Measurements from ENCODE around the gene TRIM17.

TRIM17 gene

GRCh38 chr1:228402641-228403025 lies 14.0 kb downstream of the TRIM17 start:
- Histone ChIP-seq H3K79me2 (ENCODE audit: low read length) (peaks cover 83% of the 10 kb centered on the region), H4K20me1 (ENCODE audit: insufficient read depth, low read length) (peaks cover 49% of the 10 kb centered on the region), H3K4me2 (ENCODE audit: low read length) (no peak overlapping the region)

GRCh38 chr1:228401782-228402640 lies 14.7 kb downstream of the TRIM17 start:
- H3K4me3 ChIP-seq (ENCODE audit: low read length): no peak overlapping the region
- H3K79me2 ChIP-seq (ENCODE audit: low read length): peaks cover 77% of the 10 kb centered on the region
- peaks cover 15% of the 10 kb centered on the region for H3K4me1 ChIP-seq (ENCODE audit: low read length)
- peaks cover 51% of the 10 kb centered on the region for H4K20me1 ChIP-seq (ENCODE audit: insufficient read depth, low read length)
- TF ChIP-seq CTCF (IDR thresholded peaks at IDR 0.05; ENCODE audit: low read depth, low read length) (no peak), EZH2phosphoT487 (IDR thresholded peaks at IDR 0.05; ENCODE audit: low read depth) (no peak)
- no peak overlapping the region for H3K9ac ChIP-seq (ENCODE audit: low read length)
- H3K27me3 ChIP-seq (ENCODE audit: low read depth, low read length): no peaks in the 10 kb centered on the region
- no peak overlapping the region for H2AFZ ChIP-seq (ENCODE audit: low read depth, low read length)
- no peak overlapping the region for H3K4me2 ChIP-seq (ENCODE audit: low read length)
- no peak overlapping the region for H3K27ac ChIP-seq (ENCODE audit: low read length)
- peaks cover 59% of the 10 kb centered on the region for H3K36me3 ChIP-seq (replicated peaks; ENCODE audit: low read depth, low read length)
- H3K9me3 ChIP-seq (ENCODE audit: insufficient read depth, low read length): no peaks in the 10 kb centered on the region

More at GRCh38 chr1:228402641-228403025, 14.0 kb downstream of the TRIM17 start:
- Histone ChIP-seq H3K27ac (ENCODE audit: low read length) (no peak overlapping the region), H3K4me3 (ENCODE audit: low read length) (no peak overlapping the region), H3K9me3 (ENCODE audit: insufficient read depth, low read length) (no peaks in the 10 kb centered on the region), H3K4me1 (ENCODE audit: low read length) (peaks cover 20% of the 10 kb centered on the region), H3K36me3 (replicated peaks; ENCODE audit: low read depth, low read length) (peaks cover 54% of the 10 kb centered on the region), H3K27me3 (ENCODE audit: low read depth, low read length) (no peaks in the 10 kb centered on the region), H2AFZ (ENCODE audit: low read depth, low read length) (no peak overlapping the region), H3K9ac (ENCODE audit: low read length) (no peak overlapping the region)
- TF ChIP-seq CTCF (IDR thresholded peaks at IDR 0.05; ENCODE audit: low read depth, low read length) (no peak), EZH2phosphoT487 (IDR thresholded peaks at IDR 0.05; ENCODE audit: low read depth) (no peak)

DNA sequence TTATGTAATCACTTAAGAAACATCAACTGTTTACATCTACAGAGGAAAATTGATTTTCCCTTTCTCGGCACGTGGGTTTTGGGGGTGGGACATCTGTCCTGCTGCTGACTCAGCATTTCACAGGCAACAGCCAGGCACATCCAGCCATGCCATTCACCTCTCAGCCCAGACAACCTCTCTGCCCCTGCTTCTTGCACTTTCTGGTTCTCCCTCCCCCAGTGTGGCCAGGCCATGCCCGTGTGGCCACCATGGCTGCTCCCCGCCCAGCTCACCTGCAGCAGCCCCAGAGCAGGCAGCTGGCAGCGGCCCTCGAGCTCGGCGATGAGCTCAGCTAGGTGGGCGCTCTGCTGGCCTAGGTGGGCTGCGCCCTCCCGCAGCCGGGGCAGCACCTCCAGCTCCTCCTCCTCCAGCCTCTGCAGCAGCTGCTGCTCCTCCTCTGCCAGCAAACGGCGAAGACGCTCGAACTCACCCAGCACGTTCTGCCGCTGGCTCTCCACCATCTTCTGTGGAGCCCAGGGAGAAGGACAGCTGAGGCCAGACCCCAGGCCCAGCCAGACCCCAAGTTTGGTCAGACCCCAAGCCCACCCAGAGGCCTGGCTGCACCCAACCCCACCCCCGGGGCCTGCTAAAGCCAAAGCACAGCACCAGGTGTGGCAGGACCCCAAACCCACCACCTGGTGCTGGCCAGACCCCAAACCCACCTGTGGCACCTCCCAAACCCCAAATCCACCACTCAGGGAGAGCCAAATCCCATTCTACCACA lies 15.8 kb downstream of the TRIM17 start:
- Histone ChIP-seq H3K36me3 (replicated peaks; ENCODE audit: low read depth, low read length) (peaks cover 66% of the 10 kb centered on the region), H3K9me3 (ENCODE audit: insufficient read depth, low read length) (no peaks in the 10 kb centered on the region), H3K79me2 (ENCODE audit: low read length) (peaks cover 69% of the 10 kb centered on the region), H3K9ac (ENCODE audit: low read length) (no peak overlapping the region), H3K27ac (ENCODE audit: low read length) (no peak overlapping the region), H2AFZ (ENCODE audit: low read depth, low read length) (no peak overlapping the region), H3K4me1 (ENCODE audit: low read length) (peaks cover 15% of the 10 kb centered on the region), H4K20me1 (ENCODE audit: insufficient read depth, low read length) (peaks cover 51% of the 10 kb centered on the region), H3K4me2 (ENCODE audit: low read length) (no peak overlapping the region), H3K27me3 (ENCODE audit: low read depth, low read length) (no peaks in the 10 kb centered on the region), H3K4me3 (ENCODE audit: low read length) (no peak overlapping the region)
- no peak for TF ChIP-seq EZH2phosphoT487 (IDR thresholded peaks at IDR 0.05; ENCODE audit: low read depth)
- TF ChIP-seq CTCF (IDR thresholded peaks at IDR 0.05; ENCODE audit: low read depth, low read length): no peak

DNA sequence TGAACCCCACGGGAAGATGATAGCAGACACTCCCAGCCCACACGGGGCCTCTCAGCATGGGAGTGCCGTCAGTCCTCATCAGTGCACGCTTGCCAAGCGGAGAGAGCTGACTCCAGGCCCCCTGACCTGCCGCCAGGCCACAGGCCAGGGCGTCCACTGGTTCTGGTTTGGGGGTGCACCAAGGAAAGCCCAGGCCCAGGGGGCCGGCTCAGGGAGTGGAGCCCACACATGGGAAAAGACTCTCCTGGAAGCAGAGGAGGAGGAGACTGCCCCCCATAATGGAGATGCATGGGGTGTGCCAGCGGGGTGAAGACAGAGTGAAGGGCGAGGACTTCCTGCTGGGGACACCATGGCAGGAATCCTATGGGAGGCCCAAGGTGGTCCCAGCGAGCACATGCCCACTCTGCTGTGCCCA lies 16.4 kb downstream of the TRIM17 start:
- peaks cover 46% of the 10 kb centered on the region for H4K20me1 ChIP-seq (ENCODE audit: insufficient read depth, low read length)
- H3K79me2 ChIP-seq (ENCODE audit: low read length): peaks cover 63% of the 10 kb centered on the region
- H3K36me3 ChIP-seq (replicated peaks; ENCODE audit: low read depth, low read length): peaks cover 68% of the 10 kb centered on the region
- H3K4me3 ChIP-seq (ENCODE audit: low read length): no peak overlapping the region
- no peaks in the 10 kb centered on the region for H3K9me3 ChIP-seq (ENCODE audit: insufficient read depth, low read length)
- H2AFZ ChIP-seq (ENCODE audit: low read depth, low read length): no peak overlapping the region
- no peak overlapping the region for H3K27ac ChIP-seq (ENCODE audit: low read length)
- no peak overlapping the region for H3K9ac ChIP-seq (ENCODE audit: low read length)
- peaks cover 12% of the 10 kb centered on the region for H3K4me1 ChIP-seq (ENCODE audit: low read length)
- H3K27me3 ChIP-seq (ENCODE audit: low read depth, low read length): no peaks in the 10 kb centered on the region
- no peak for TF ChIP-seq EZH2phosphoT487 (IDR thresholded peaks at IDR 0.05; ENCODE audit: low read depth)
- no peak for TF ChIP-seq CTCF (IDR thresholded peaks at IDR 0.05; ENCODE audit: low read depth, low read length)
- H3K4me2 ChIP-seq (ENCODE audit: low read length): no peak overlapping the region
